ENCODE data around the gene TENM4.

TENM4 gene

GRCh38 chr11:79119491-79120284, 321.1 kb downstream of the TENM4 start:
- H3K4me3 ChIP-seq (ENCODE audit: low read depth, low read length) = no peak overlapping the region
- no peak for TF ChIP-seq CTCF (conservative IDR thresholded peaks at IDR 0.05; ENCODE audit: low read depth, low read length)
- no peak for DNase-seq (ENCODE audit: low read depth)

GRCh38 chr11:79117488-79117887, 323.3 kb downstream of the TENM4 start:
- TF ChIP-seq CTCF (conservative IDR thresholded peaks at IDR 0.05; ENCODE audit: low read depth, low read length) = no peak
- no peak overlapping the region for H3K4me3 ChIP-seq (ENCODE audit: low read depth, low read length)
- DNase-seq (ENCODE audit: low read depth) = no peak

GRCh38 chr11:79116600-79116999, 324.2 kb downstream of the TENM4 start:
- TF ChIP-seq CTCF (conservative IDR thresholded peaks at IDR 0.05; ENCODE audit: low read depth, low read length) = no peak
- DNase-seq (ENCODE audit: low read depth) = no peak
- H3K4me3 ChIP-seq (ENCODE audit: low read depth, low read length) = no peak overlapping the region

GRCh38 chr11:79113054-79113690, 327.7 kb downstream of the TENM4 start:
- DNase-seq (ENCODE audit: low read depth) = peak; percentile 13
- TF ChIP-seq CTCF (conservative IDR thresholded peaks at IDR 0.05; ENCODE audit: low read depth, low read length) = no peak
- H3K4me3 ChIP-seq (ENCODE audit: low read depth, low read length) = no peak overlapping the region

GRCh38 chr11:79110796-79111195, 330.0 kb downstream of the TENM4 start:
- H3K4me3 ChIP-seq (ENCODE audit: low read depth, low read length) = no peak overlapping the region
- TF ChIP-seq CTCF (conservative IDR thresholded peaks at IDR 0.05; ENCODE audit: low read depth, low read length) = no peak
- DNase-seq (ENCODE audit: low read depth) = no peak

- TF ChIP-seq CTCF (conservative IDR thresholded peaks at IDR 0.05; ENCODE audit: low read depth, low read length) = no peak
- no peak for DNase-seq (ENCODE audit: low read depth)
- H3K4me3 ChIP-seq (ENCODE audit: low read depth, low read length) = no peak overlapping the region
Measured at GRCh38 chr11:79110321-79110720, 330.5 kb downstream of the TENM4 start.

GRCh38 chr11:79108851-79109250, 332.0 kb downstream of the TENM4 start:
- no peak for TF ChIP-seq CTCF (conservative IDR thresholded peaks at IDR 0.05; ENCODE audit: low read depth, low read length)

More at GRCh38 chr11:79108851-79109250, 332.0 kb downstream of the TENM4 start:
- no peak overlapping the region for H3K4me3 ChIP-seq (ENCODE audit: low read depth, low read length)
- no peak for DNase-seq (ENCODE audit: low read depth)

All from choroid plexus epithelial cell (primary cell).